ENCODE results near the gene ADAM10.
A peak's percentile ranks its signal among the peaks of the same experiment; 100 is the strongest.
"Not testable (repeated sequence)": the region's sequence is repeated elsewhere in the genome, so short reads cannot be mapped to it uniquely, and the experiment has no call there.

The ADAM10 gene, protein sequence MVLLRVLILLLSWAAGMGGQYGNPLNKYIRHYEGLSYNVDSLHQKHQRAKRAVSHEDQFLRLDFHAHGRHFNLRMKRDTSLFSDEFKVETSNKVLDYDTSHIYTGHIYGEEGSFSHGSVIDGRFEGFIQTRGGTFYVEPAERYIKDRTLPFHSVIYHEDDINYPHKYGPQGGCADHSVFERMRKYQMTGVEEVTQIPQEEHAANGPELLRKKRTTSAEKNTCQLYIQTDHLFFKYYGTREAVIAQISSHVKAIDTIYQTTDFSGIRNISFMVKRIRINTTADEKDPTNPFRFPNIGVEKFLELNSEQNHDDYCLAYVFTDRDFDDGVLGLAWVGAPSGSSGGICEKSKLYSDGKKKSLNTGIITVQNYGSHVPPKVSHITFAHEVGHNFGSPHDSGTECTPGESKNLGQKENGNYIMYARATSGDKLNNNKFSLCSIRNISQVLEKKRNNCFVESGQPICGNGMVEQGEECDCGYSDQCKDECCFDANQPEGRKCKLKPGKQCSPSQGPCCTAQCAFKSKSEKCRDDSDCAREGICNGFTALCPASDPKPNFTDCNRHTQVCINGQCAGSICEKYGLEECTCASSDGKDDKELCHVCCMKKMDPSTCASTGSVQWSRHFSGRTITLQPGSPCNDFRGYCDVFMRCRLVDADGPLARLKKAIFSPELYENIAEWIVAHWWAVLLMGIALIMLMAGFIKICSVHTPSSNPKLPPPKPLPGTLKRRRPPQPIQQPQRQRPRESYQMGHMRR

DNA sequence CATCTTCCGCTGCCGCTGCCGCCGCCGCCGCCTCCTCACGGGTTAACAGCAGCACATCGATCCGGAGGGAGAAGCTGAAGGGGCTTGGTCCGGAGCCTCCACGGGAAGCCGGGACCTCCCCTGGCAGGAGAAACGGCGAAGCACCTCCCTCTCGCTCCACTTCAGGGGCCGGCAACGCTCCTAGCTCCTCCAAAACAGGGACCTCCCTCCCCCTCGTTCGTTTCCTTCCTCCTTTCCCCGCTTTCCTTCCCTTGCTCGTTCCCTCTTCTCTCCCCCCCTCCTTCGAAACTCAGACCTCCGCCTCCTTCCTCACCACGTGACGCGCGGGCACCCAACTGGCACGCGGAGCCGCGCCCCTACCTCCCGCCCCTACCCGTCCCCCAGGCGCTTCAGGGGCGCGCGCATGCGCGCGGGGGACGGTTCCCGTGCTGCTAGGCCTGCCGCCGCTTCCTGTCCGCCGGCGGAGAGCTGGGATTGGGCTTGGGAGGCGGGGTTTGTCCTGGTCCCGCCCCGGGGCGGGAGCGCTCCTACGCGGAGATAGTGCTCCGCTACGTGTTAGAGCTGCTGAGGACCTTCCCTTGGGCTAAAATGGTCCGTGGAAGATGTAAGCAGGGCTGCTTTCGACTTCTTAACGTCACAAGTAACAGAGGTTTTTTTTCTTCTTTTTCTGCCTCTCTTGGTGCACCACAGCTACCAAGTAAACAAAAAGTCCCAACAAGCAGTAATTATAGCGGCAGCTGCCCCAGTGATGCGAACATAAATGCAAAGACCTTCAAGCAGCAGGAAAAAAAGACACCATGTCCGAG lies at the start of gene ADAM10:
TSS of gene ADAM10 (minus strand) at position 176 of the 806 bp plus-strand sequence. CDS start at position 3, 173 bp downstream.
- DNase-seq: peak; percentile 99

DNA sequence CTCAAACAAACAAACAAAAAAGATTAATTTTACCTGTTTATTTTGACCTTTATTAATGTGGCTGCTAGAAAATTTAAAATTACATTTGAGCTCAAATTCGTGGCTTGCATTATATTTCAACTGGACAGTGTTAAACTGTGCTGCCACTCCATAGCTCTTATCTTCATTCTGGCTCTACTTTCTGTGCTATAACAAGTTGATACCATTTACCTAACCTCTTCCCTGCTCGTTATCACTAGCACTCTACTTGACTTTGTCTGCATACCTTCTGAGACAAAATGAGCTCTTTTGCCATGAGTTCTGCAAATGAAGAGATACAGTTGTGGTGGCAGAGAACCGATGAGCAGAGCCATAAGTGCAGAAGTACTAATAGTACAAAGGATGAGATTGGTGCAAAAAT lies 48.0 kb upstream of the ADAM10 start:
- no peak for DNase-seq

DNA sequence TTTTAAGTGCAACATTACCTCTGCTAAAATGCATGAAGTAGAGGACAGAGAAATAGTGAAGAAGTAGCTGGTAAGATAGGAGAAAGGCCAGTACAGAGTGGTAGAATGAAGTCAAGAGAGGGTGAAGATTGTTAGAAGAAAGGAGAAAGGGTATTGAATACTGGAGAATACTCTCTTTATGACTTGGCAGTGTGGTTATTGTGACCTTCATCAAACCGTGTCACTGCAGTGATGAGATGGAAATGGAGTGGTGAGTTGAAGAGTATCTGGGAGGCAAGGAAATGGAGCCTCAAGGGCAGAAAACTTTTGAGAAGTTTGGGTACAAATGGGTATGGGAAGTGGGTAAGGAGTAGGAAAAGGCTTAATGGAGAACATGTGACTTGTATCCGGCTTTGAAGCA lies 46.3 kb upstream of the ADAM10 start:
- DNase-seq: no peak

DNA sequence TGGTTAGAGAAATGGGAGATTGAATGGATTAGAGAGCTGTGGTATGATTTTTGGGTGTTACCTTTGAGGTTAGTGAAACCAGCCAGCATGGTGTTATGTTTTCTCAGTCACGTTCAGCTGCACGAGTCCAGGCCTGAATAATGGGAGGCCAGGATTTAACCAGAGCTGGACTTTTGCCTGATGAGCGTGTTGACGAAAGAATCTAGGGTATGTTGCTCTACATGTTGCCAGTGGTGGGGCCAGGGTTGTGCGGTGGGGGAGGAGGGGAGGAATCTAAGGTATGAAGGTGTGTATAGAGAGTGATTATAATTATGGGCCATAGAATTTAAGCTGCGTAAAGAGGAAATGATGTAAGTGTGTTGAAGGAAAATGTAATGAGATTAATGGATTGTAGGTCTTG lies 44.4 kb upstream of the ADAM10 start:
- no peak for DNase-seq

DNA sequence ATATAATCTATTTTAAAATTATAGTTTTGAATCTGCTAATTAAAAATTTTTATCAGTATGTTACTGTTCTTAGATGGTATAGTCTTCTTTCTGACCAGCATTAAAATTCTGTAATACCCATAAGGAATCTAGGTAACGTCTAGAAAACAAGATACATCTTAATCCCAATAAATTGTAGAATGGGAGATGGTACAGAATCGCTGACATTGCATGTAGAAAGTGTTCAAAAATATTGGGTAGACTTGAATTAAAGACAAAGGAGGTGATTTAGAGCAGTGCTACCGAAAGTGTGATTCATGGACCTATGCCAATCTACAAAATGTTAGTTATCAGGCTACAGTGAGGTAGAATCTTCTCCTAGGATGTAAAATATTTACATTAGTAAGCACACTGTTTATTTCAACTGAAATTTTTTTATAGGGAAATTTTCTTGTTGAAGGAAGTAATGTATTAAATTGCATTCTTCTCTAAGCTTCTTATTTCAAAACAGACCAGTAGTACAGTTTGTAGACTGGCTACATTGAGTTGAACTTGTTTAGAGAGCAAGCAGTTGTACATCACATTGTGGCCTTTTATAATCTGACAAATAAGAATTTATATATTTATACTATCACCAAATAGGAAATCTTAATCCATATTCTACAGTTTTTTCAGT lies 38.7 kb upstream of the ADAM10 start:
- DNase-seq: no peak

DNA sequence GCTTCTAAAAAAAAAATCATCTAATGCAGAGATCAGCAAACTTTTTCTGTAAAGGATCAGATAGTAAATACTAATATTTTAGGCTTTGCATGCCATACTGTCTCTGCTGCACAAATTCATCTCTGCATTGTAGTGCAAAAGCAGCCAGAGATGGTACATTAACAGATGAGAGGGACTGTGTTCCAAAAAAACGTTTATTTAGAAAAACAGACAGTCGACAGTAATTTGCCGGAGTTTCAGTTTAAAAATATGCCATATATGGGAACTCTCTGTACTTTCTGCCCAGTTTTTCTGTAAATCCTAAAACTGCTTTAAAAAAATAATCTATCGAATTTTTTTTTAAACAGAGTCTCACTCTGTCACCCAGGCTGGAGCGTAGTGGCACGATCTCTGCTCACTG lies 35.8 kb upstream of the ADAM10 start:
- no peak for DNase-seq

DNA sequence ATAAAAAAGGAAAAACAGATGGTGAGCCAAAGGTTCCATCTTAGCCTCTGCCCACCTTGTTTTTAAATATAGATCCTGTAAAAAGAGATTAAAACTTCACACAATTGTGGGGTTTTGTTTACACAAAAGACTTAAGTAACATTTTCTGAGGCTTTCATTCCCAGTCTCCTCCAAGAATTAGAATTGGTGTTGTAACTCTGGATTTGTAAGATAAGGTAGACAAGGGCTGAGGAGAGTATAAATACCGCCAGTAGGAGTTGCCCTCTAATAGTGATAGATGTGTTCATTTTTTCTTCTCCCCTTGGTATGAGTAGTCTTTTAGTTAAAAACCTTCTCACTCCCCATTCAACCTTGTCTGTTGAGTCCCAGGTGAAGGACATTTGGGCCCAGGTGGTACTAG lies 30.0 kb upstream of the ADAM10 start:
- no peak for DNase-seq

DNA sequence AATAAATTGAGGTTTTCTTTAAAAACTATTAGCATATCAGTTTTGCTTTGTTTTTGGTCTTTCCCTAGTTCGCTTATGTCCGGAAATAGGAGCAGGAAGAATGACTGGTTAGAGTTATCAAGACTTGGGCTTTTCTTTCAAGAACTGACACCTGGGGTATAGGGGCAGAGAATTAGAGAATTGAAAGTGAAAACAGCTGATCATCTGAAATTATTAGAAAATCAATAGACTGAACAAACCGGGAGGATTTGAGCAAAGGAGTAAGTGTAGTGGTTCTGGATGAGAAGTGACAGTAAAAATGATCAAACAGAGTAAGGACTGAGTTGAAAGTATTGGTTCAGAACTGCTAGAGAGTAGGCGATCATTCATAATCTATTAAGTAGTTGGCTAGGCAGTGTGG lies 27.6 kb upstream of the ADAM10 start:
- DNase-seq: no peak

DNA sequence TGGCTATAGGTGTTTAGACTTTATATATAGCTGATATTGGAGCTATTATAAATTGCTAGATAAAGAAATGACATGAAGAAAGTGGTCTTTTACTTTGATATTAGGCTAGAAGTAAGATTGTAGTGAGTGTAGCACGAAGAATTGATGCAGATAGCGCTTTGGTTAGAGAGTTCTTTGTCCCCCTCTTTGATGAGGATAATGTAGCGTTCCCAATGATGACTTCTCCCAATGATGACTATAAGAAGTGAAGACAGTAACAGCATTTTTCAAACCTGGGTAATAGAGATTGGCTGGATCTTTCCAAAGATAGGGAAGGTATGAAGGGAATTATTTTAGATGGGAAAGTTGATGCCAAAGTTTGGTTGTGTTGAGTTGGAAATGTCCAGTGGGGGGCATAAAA lies 25.9 kb upstream of the ADAM10 start:
- no peak for DNase-seq

DNA sequence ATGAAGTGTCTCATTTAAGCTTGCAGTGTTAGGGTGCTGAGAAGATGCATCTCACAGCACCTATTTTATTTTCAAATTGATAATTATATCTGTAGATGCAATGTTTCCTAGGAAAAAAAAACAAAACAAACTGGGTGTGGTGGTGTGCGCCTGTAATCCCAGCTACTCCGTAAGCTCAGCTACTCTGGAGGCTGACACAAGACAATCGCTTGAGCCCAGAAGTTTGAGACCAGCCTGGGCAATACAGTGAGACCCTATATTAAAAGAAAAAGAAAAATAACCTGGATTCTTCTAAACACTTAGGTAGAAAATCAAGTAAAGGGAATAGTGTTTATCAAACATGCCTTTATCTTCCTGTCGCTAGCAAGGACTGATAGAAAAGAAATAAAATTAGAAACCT lies 23.5 kb upstream of the ADAM10 start:
- no peak for DNase-seq

DNA sequence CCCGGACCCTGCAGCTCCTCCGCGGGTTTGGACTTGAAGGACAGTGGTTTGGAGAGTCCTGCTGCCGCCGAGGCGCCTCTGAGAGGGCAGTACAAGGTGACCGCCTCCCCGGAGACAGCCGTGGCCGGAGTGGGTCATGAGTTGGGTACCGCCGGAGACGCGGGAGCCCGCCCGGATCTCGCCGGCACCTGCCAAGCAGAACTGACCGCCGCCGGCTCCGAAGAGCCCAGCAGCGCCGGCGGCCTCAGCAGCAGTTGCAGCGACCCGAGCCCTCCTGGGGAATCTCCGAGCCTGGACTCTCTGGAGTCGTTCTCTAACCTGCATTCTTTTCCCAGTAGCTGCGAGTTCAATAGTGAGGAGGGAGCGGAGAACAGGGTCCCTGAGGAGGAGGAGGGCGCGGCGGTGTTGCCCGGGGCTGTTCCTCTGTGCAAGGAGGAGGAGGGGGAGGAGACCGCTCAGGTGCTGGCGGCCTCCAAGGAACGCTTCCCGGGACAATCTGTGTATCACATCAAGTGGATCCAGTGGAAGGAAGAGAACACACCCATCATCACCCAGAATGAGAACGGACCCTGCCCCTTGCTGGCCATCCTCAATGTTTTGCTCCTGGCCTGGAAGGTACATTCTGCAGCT lies 22.2 kb upstream of the ADAM10 start:
- DNase-seq: peak; percentile 59

DNA sequence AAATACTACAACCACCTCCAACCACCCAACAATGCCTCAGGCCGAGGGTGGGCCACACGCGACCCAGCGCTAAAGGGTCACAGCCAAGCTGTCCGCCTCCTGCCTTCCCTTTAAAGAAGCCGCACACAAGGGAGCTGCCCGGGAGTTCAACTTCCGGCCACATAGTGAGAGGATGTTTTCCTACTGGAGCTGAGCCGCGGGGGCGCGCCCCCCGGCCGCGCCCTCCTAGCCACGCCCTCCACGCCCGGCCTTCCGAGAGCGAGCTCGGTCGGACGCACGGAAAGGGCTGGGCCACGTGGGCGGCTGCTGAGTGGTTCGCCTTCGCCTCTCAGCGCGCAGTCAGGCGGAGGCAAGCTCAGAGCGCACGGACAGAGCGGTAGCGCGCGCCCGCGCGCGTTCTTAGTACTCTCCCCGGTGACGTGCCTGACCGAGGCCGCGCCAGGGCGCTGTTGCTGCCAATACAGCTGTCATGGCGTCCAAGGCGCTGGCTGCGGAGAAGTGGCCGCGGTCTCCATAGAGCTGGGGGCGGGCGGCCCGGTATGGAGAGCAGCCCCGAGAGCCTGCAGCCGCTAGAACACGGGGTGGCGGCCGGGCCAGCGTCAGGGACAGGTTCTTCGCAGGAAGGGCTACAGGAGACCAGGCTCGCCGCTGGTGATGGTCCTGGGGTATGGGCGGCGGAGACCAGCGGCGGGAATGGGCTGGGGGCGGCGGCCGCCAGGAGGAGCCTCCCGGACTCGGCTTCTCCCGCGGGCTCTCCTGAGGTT lies 21.5 kb upstream of the ADAM10 start, which contains the start of gene MINDY2:
TSS of gene MINDY2 (plus strand) at position 446 of the 764 bp plus-strand sequence. CDS start at position 540, 94 bp downstream.
- peak; percentile 99 for DNase-seq

DNA sequence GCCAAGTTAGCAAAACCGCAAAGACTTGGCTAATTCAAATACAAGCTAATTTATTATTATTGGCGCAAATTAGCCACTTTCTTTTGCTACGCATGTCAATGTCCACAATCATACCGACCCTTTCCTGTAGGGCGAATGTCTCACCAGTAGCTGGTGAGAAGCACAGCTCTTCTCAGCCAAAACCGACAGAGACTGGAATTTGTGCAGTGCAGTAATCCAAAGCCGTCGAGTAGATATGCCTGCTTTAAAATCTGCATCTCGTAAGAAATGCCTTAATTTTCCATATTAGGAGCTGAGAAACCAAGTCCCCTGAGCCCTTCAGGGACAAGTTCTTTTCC lies 21.0 kb upstream of the ADAM10 start:
- DNase-seq: no peak

DNA sequence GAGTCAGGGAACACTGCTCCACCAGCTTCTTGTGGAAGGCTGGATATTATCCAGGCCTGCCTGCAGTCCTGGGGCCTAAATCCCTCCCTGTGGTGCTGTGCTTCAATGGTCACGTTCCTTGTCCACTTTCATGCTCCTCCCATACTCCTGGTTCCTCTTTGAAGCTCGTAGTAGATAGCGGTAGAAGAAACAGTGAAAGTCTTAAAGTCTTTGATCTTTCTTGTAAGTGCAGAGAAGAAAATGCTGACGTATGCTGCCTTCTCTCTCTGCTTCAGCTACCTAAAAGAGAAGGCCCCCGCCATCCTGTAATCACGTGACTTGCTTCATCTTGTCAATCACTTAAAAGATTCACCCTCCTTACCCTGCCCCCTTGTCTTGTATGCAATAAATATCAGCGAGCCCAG lies 19.1 kb upstream of the ADAM10 start:
- DNase-seq: not testable (repeated sequence)

DNA sequence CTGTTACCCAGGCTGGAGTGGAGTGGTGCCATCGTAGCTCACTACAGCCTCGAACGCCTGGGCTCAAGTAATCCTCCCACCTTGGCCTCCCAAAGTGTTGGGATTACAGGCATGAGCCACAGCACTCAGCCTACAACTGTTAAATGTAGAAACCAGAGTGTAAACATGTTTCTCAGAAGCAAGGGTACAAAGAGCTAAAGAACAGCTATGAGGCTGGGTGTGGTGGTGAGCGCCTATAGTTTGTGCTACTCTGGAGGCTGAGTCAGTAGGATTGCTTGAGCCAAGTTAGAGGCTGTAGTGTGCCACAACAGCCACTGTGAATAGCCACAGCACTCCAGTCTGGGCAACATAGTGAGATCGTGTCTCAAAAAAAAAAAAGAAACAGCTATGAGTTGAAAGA lies 16.8 kb upstream of the ADAM10 start:
- no peak for DNase-seq

DNA sequence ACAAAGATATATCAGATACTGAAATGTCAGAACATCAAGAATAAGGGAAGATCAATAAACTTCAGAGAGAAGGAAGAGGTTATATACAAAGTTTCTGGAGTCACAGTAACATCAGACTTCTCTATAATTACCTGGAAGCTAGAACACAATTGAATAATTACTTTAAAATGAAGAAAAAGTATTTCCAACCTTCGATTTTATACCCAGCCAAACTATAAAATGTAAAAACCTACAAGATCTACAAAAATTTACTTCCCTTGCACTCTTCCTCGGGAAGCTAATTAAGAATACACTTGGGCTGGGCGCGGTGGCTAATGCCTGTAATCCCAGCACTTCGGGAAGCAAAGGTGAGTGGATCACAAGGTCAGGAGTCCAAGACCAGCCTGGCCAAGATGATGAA lies 15.0 kb upstream of the ADAM10 start:
- no peak for DNase-seq

DNA sequence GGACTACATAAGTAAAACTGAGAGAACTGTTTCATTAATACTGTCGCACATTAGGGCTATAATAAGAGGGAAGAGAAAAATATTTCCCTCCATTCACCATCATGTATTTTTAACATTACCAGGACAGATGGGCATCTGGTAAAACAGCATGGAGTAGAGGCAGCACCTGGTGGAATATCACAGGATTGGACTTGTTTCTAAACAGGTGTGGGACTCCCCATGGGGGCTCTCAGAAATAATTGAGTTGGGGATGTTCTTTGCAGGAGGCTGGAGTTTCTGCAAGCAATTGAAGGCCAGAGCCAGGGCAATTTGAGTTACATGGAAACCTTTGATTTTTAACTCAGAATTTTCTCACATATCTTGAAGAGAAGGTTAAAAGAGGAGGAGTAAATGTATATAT lies 13.2 kb upstream of the ADAM10 start:
- peak; percentile 95 for DNase-seq

DNA sequence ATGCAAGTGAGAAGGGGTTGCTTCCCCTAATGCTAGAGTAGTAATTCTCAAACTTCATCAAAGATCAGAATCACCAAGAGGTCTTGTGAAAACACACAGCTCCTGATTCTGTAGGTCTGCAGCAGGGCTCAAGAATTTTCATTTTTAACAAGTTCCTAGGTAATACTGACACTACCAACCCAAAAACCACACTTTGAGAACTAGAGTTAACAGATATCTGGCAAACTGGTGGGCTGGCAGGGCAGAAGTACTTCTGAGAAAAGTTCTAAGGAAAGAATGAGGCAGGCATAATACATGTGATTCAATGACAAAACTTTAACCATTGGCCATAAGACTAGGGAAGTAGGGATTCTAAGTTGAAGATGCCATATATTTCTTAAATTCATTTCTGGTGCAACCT lies 12.8 kb upstream of the ADAM10 start:
- no peak for DNase-seq

DNA sequence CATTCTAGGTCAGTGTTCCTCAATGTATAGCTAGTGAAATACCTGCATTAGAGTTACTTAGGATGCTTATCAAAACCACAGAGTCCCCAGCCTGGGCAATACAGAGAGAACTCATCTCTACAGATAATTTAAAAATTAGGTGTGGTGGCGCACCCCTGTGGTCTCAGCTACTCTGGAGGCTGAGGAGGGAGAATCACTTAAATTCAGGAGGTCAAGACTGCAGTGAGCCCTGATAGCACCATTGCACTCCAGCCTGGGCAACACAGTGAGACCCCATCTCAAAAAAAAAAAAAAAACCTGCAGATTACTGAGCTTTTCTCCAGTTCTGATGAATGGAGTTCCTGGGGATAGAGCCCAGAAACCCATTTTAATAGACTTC lies 11.5 kb upstream of the ADAM10 start:
- DNase-seq: no peak

DNA sequence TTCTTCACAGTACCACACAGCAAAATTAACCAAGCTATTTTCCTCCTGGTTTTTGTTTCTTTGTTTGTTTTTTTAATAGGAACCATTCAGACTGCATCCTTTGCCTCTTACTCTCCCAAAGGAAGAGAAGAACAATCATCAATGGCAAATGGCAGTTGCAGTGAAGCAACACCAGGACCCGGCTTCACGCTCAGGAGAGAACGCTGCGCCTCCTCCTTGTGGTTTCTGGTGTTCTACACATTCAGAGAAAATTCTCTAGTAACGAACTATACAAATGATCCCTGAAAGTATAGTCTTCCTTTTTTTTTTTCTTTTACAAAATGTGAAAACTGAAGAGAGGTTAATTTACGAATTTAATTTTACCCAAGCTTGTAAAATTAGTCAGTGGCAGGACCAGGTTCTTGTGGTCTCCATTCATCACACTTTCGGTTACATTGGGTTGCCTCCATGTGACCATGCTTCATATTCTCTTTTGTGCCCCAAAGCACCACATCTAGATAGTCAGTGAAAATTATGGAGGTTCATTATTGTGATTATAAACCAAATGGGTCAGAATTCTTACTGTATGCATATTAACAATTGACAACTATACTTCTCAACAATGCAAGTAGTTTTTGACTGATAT lies 11.0 kb upstream of the ADAM10 start:
- DNase-seq: no peak

DNA sequence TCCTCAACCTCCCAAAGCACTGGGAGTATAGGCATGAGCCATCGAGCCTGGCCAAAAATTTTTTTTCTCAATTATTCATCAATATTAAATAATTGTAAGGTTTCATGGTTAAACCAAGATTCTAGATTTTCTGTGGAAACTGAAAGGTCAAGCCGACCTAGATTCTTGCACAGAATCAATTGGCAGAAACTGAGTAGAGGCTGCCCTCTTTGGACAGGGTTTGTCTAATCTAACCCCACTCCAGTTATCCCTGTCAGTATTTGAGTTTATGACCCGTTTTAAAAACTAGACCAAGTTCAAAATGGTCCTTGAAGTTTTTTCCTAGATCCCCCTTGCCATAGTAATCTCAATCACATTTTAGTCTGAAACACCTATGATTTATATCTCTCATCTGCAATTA lies 8.6 kb upstream of the ADAM10 start:
- DNase-seq: no peak

Measured in NCI-H2171 treated with DMSO at 0.1 percent for 48 hours (cell line).